Lower lobe of right lung (tissue), 2 donors: ENCODE measurements around the gene SEMA4G. TPM values are rescaled to one million over a fixed set of nuclear protein-coding genes. Genes with fewer than 3 reads are reported as not detected.

Experiments
- ATAC-seq, 2 donors: fragments of 200-7000 bp; cut with Tn5 transposase; one replicate each; pipeline ENCODE4 v1.9.1; 2020 to 2022; ENCODE audit warnings: mild to moderate bottlenecking in 2 of 2, moderate library complexity in 2 of 2
- DNase-seq: peaks from one replicate; pipeline ENCODE4 v3.0.0-alpha.2; 2020
- H3K27ac ChIP-seq: fragments of 200-600 bp; one replicate; pipeline ENCODE4 v1.8.0; 2022
- H3K27me3 ChIP-seq: fragments of 200-600 bp; one replicate; pipeline ENCODE4 v1.8.0; 2022; ENCODE audit warnings: low read depth
- H3K36me3 ChIP-seq: fragments of 200-600 bp; one replicate; pipeline ENCODE4 v1.8.0; 2022; ENCODE audit warnings: mild to moderate bottlenecking
- H3K4me1 ChIP-seq: fragments of 200-600 bp; one replicate; pipeline ENCODE4 v1.8.0; 2022
- H3K4me3 ChIP-seq: fragments of 200-600 bp; one replicate; pipeline ENCODE4 v1.8.0; 2022; ENCODE audit warnings: mild to moderate bottlenecking
- H3K9me3 ChIP-seq: fragments of 200-600 bp; one replicate; pipeline ENCODE4 v1.8.0; 2022
- CTCF ChIP-seq: fragments of 200-600 bp; IDR thresholded peaks from one replicate; pipeline ENCODE4 v1.8.0; 2022; ENCODE audit warnings: antibody characterized with exemption, mild to moderate bottlenecking
- intact Hi-C: fragments of 100-400 bp; cut with DNase I; formaldehyde crosslinking; loops from one replicate; pipeline ENCODE4 v1.11.0; 2022
- total RNA-seq: library from RNA; stranded (reverse); fragmentation: NEBNext Ultra II Directional; extraction: Animal tissue kit (Norgen Biotek cat#: 25700); gene quantifications from one replicate; pipeline ENCODE4 v1.2.1, GENCODE V29; 2021
- donor health status: DM: no; HTN: yes; CAD: no; lungs with severe emphysema.

The SEMA4G gene
- total RNA-seq, 1 donor from 2014 or later = 5.1 TPM

- DNase-seq = no peak
- Histone ChIP-seq H3K4me3 (no peak overlapping the region), H3K4me1 (no peaks in the 10 kb centered on the region), H3K36me3 (peaks cover 100% of the 10 kb centered on the region), H3K9me3 (no peaks in the 10 kb centered on the region), H3K27ac (no peak overlapping the region), H3K27me3 (no peaks in the 10 kb centered on the region)
- ATAC-seq = no peak
- peak; percentile 33 for TF ChIP-seq CTCF
- intact Hi-C loops = no loop called here
Observed at GRCh38 chr10:100934084-100934659, 35.1 kb upstream of the SEMA4G start.

- Histone ChIP-seq H3K36me3 (peaks cover 98% of the 10 kb centered on the region), H3K27ac (no peak overlapping the region), H3K9me3 (no peaks in the 10 kb centered on the region), H3K27me3 (no peaks in the 10 kb centered on the region), H3K4me3 (no peak overlapping the region), H3K4me1 (no peaks in the 10 kb centered on the region)
- DNase-seq (no peak), ATAC-seq (no peak)
- TF ChIP-seq CTCF = no peak
- intact Hi-C loops = no loop called here
Observed at GRCh38 chr10:100939763-100940344, 29.4 kb upstream of the SEMA4G start.

- H3K9me3 ChIP-seq = no peaks in the 10 kb centered on the region
- H3K27me3 ChIP-seq = no peaks in the 10 kb centered on the region
- no peaks in the 10 kb centered on the region for H3K4me1 ChIP-seq
- no peak overlapping the region for H3K4me3 ChIP-seq
- DNase-seq (no peak), ATAC-seq (no peak)
- TF ChIP-seq CTCF = no peak
- no peak overlapping the region for H3K27ac ChIP-seq
- intact Hi-C loops = no loop called here
- H3K36me3 ChIP-seq = peaks cover 98% of the 10 kb centered on the region
Observed at GRCh38 chr10:100942229-100942628, 27.1 kb upstream of the SEMA4G start.

- Histone ChIP-seq H3K4me1 (no peaks in the 10 kb centered on the region), H3K9me3 (no peaks in the 10 kb centered on the region), H3K27me3 (no peaks in the 10 kb centered on the region), H3K4me3 (no peak overlapping the region), H3K36me3 (peaks cover 98% of the 10 kb centered on the region), H3K27ac (no peak overlapping the region)
- intact Hi-C loops = no loop called here
- ATAC-seq (no peak), DNase-seq (no peak)
- no peak for TF ChIP-seq CTCF
Observed at GRCh38 chr10:100943508-100943907, 25.8 kb upstream of the SEMA4G start.

DNA sequence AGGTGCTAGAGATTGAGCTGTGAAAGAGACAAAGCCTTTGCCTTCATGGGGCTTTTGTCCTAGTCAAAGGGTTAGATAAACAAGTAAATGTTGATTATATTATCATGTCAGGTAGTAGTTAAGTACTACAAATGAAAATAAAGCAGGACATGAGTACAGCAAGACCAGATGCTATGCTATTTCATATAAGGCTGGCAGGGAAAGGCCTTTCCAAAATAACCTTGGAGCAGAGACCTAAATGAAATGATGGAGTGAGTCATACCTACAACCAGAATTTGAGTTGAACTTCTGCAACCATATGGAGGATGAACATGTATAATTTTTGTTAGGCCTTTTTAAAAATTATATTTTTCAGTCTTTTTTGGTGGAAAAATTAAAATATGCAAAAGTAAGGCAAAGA, 23.6 kb upstream of the SEMA4G start:
- Histone ChIP-seq H3K36me3 (peaks cover 100% of the 10 kb centered on the region), H3K27me3 (no peaks in the 10 kb centered on the region), H3K4me1 (no peaks in the 10 kb centered on the region), H3K27ac (no peak overlapping the region), H3K4me3 (no peak overlapping the region), H3K9me3 (no peaks in the 10 kb centered on the region)
- ATAC-seq (no peak), DNase-seq (no peak)
- intact Hi-C loops = no loop called here
- no peak for TF ChIP-seq CTCF
